GM18868 (cell line): ENCODE measurements around the gene TKTL1.

Experiments used
- ATAC-seq: cut with Tn5 transposase; IDR thresholded peaks from one replicate; pipeline ENCODE4 v1.9.1; 2021; ENCODE audit warnings: mild to moderate bottlenecking, moderate library complexity; ENCODE audit not compliant: unreplicated experiment

The TKTL1 gene

GRCh38 chrX:154309041-154309775, 13.6 kb downstream of the TKTL1 start:
- ATAC-seq, result no peak

- ATAC-seq, result no peak
Measured at GRCh38 chrX:154310616-154311536, 15.3 kb downstream of the TKTL1 start.

- no peak for ATAC-seq
Measured at GRCh38 chrX:154312116-154312515, 16.5 kb downstream of the TKTL1 start.

- ATAC-seq, result no peak
Measured at GRCh38 chrX:154313147-154313546, 17.6 kb downstream of the TKTL1 start.

GRCh38 chrX:154315416-154315815, 19.8 kb downstream of the TKTL1 start:
- no peak for ATAC-seq

- ATAC-seq, result no peak
Measured at GRCh38 chrX:154317391-154317995, 21.9 kb downstream of the TKTL1 start.

GRCh38 chrX:154320406-154320805, 24.8 kb downstream of the TKTL1 start:
- ATAC-seq, result no peak

- no peak for ATAC-seq
Measured at GRCh38 chrX:154321152-154321551, 25.6 kb downstream of the TKTL1 start.

GRCh38 chrX:154321594-154321993, 26.0 kb downstream of the TKTL1 start:
- ATAC-seq, result no peak

GRCh38 chrX:154322890-154323289, 27.3 kb downstream of the TKTL1 start:
- ATAC-seq, result no peak

- no peak for ATAC-seq
Measured at GRCh38 chrX:154323537-154323936, 27.9 kb downstream of the TKTL1 start.

GRCh38 chrX:154325541-154325940, 29.9 kb downstream of the TKTL1 start:
- ATAC-seq, result no peak

GRCh38 chrX:154327038-154327820, 31.6 kb downstream of the TKTL1 start:
- ATAC-seq, result no peak

- ATAC-seq, result no peak
Measured at GRCh38 chrX:154328646-154329045, 33.1 kb downstream of the TKTL1 start.

GRCh38 chrX:154329294-154329693, 33.7 kb downstream of the TKTL1 start:
- no peak for ATAC-seq

GRCh38 chrX:154332561-154332960, 37.0 kb downstream of the TKTL1 start:
- ATAC-seq, result no peak

GRCh38 chrX:154333116-154333515, 37.5 kb downstream of the TKTL1 start:
- ATAC-seq, result no peak

GRCh38 chrX:154333837-154334271, 38.3 kb downstream of the TKTL1 start:
- ATAC-seq, result no peak

GRCh38 chrX:154334496-154334895, 38.9 kb downstream of the TKTL1 start:
- ATAC-seq, result no peak

GRCh38 chrX:154341399-154342298, 46.1 kb downstream of the TKTL1 start:
- peak; percentile 77 for ATAC-seq
